HCT116 (cell line): ENCODE measurements around the gene RNASET2.

Experiments used
- CTCF ChIP-seq, 3 experiments: fragments of 200-600 bp in 1 of 3; sonication (generic) in 1 of 3; IDR thresholded peaks in 2 of 3; conservative IDR thresholded peaks in 1 of 3; 2 replicates each; pipeline ENCODE4 v1.5.1; 2012 to 2017; ENCODE audit warnings: low read depth in 2 of 3, low read length in 2 of 3, antibody characterized with exemption in 1 of 3, borderline replicate concordance in 1 of 3, control low read depth in 1 of 3, mild to moderate bottlenecking in 1 of 3, mixed read lengths in 1 of 3, mixed run types in 1 of 3, moderate library complexity in 1 of 3; ENCODE audit not compliant: insufficient read depth in 1 of 3
- POLR2A ChIP-seq: IDR thresholded peaks from 2 replicates; pipeline ENCODE4 v1.7.0; 2011; ENCODE audit warnings: borderline replicate concordance; ENCODE audit not compliant: insufficient read depth, insufficient read length; ENCODE audit errors: extremely low read depth
- POLR2AphosphoS5 ChIP-seq: IDR thresholded peaks from 2 replicates; pipeline ENCODE4 v1.6.1; 2011; ENCODE audit warnings: mild to moderate bottlenecking, low read depth, low read length, moderate library complexity
- SRF ChIP-seq: IDR thresholded peaks from 2 replicates; pipeline ENCODE4 v1.6.1; 2012; ENCODE audit warnings: low read depth
- TF ChIP-seq, protein P1 (sequence below): IDR thresholded peaks from 2 replicates; pipeline ENCODE4 v1.6.1; 2012; ENCODE audit warnings: low read depth
- TF ChIP-seq, protein P2 (sequence below): IDR thresholded peaks from 2 replicates; pipeline ENCODE4 v1.6.1; 2012

- TF ChIP-seq SRF: no peak
- no peak for TF ChIP-seq CTCF (IDR thresholded peaks at IDR 0.05 in 2 of 3, conservative IDR thresholded peaks at IDR 0.05 in 1 of 3; ENCODE audit: borderline replicate concordance in 1 of 3, insufficient read depth in 1 of 3, low read depth in 2 of 3, low read length in 2 of 3)
- TF ChIP-seq POLR2A: no peak
- no peak for TF ChIP-seq POLR2AphosphoS5
- TF ChIP-seq, protein P1, sequence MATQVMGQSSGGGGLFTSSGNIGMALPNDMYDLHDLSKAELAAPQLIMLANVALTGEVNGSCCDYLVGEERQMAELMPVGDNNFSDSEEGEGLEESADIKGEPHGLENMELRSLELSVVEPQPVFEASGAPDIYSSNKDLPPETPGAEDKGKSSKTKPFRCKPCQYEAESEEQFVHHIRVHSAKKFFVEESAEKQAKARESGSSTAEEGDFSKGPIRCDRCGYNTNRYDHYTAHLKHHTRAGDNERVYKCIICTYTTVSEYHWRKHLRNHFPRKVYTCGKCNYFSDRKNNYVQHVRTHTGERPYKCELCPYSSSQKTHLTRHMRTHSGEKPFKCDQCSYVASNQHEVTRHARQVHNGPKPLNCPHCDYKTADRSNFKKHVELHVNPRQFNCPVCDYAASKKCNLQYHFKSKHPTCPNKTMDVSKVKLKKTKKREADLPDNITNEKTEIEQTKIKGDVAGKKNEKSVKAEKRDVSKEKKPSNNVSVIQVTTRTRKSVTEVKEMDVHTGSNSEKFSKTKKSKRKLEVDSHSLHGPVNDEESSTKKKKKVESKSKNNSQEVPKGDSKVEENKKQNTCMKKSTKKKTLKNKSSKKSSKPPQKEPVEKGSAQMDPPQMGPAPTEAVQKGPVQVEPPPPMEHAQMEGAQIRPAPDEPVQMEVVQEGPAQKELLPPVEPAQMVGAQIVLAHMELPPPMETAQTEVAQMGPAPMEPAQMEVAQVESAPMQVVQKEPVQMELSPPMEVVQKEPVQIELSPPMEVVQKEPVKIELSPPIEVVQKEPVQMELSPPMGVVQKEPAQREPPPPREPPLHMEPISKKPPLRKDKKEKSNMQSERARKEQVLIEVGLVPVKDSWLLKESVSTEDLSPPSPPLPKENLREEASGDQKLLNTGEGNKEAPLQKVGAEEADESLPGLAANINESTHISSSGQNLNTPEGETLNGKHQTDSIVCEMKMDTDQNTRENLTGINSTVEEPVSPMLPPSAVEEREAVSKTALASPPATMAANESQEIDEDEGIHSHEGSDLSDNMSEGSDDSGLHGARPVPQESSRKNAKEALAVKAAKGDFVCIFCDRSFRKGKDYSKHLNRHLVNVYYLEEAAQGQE: no peak
- TF ChIP-seq, protein P2, sequence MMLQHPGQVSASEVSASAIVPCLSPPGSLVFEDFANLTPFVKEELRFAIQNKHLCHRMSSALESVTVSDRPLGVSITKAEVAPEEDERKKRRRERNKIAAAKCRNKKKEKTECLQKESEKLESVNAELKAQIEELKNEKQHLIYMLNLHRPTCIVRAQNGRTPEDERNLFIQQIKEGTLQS: no peak
Observed at GRCh38 chr6:166972101-166972500, 15.8 kb upstream of the RNASET2 start.
